Measurements from ENCODE around the gene TEX35.

The TEX35 gene

GRCh38 chr1:178537382-178538090 lies 24.6 kb downstream of the TEX35 start:
- no peak for TF ChIP-seq CTCF (IDR thresholded peaks at IDR 0.05)
- H3K36me3 ChIP-seq: no peaks in the 10 kb centered on the region
- H3K27ac ChIP-seq: no peak overlapping the region
- H3K4me3 ChIP-seq: no peak overlapping the region
- H3K27me3 ChIP-seq: peaks cover 0 to 5% of the 10 kb centered on the region in 2 donors
- intact Hi-C loops (cut with DNase I; ENCODE audit: low total_unique reads): no loop called here
- H3K4me1 ChIP-seq: peaks cover 0 to 9% (median 4%) of the 10 kb centered on the region in 4 donors
- no peaks in the 10 kb centered on the region for H3K9me3 ChIP-seq
- peak in 1 of 2 donors; percentile 50 for DNase-seq

GRCh38 chr1:178538192-178538916 lies 25.4 kb downstream of the TEX35 start:
- DNase-seq: peak in 1 of 2 donors; percentile 40
- Histone ChIP-seq H3K27ac (no peak overlapping the region), H3K27me3 (peaks cover 0 to 5% of the 10 kb centered on the region in 2 donors), H3K4me1 (peaks cover 0 to 11% (median 5%) of the 10 kb centered on the region in 4 donors), H3K4me3 (no peak overlapping the region), H3K36me3 (no peaks in the 10 kb centered on the region), H3K9me3 (no peaks in the 10 kb centered on the region)
- intact Hi-C loops (cut with DNase I; ENCODE audit: low total_unique reads): no loop called here
- no peak for TF ChIP-seq CTCF (IDR thresholded peaks at IDR 0.05)

- no peak overlapping the region for H3K4me3 ChIP-seq
- no peak for TF ChIP-seq CTCF (IDR thresholded peaks at IDR 0.05)
- DNase-seq: peak in 1 of 2 donors; percentile 52
- intact Hi-C loops (cut with DNase I; ENCODE audit: low total_unique reads): no loop called here
- H3K4me1 ChIP-seq: peaks cover 0 to 14% (median 6%) of the 10 kb centered on the region in 4 donors
- no peak overlapping the region for H3K27ac ChIP-seq
- peaks cover 0 to 1% of the 10 kb centered on the region in 2 donors for H3K27me3 ChIP-seq
- no peaks in the 10 kb centered on the region for H3K36me3 ChIP-seq
- H3K9me3 ChIP-seq: no peaks in the 10 kb centered on the region
Observed at GRCh38 chr1:178539291-178539690, 26.4 kb downstream of the TEX35 start.

- no peak overlapping the region for H3K27ac ChIP-seq
Observed at GRCh38 chr1:178540204-178540603, 27.3 kb downstream of the TEX35 start.

GRCh38 chr1:178540646-178541045 lies 27.7 kb downstream of the TEX35 start:
- H3K9me3 ChIP-seq: no peaks in the 10 kb centered on the region
- no peaks in the 10 kb centered on the region for H3K36me3 ChIP-seq
- H3K27ac ChIP-seq: no peak overlapping the region
- DNase-seq: peak in 1 of 2 donors; percentile 23
- H3K4me3 ChIP-seq: no peak overlapping the region
- peaks cover 0 to 14% (median 6%) of the 10 kb centered on the region in 4 donors for H3K4me1 ChIP-seq
- no peak for TF ChIP-seq CTCF (IDR thresholded peaks at IDR 0.05)
- intact Hi-C loops (cut with DNase I; ENCODE audit: low total_unique reads): loop anchor here (5.0 kb wide), 1 partner anchor 462 kb away; no protein-coding TSS in a partner anchor
- no peaks in the 10 kb centered on the region for H3K27me3 ChIP-seq

More at GRCh38 chr1:178540204-178540603, 27.3 kb downstream of the TEX35 start:
- Histone ChIP-seq H3K9me3 (no peaks in the 10 kb centered on the region), H3K27me3 (no peaks in the 10 kb centered on the region), H3K4me1 (peaks cover 0 to 14% (median 6%) of the 10 kb centered on the region in 4 donors), H3K4me3 (no peak overlapping the region), H3K36me3 (no peaks in the 10 kb centered on the region)
- peak in 1 of 2 donors; percentile 28 for DNase-seq
- intact Hi-C loops (cut with DNase I; ENCODE audit: low total_unique reads): loop anchor here (5.0 kb wide), 1 partner anchor 462 kb away; no protein-coding TSS in a partner anchor
- TF ChIP-seq CTCF (IDR thresholded peaks at IDR 0.05): no peak
